ENCODE results near the gene SLC9A9. TPM values are rescaled to one million over a fixed set of nuclear protein-coding genes. Genes with fewer than 3 reads are reported as not detected.

SLC9A9 gene
- total and polyA plus RNA-seq, 2 donors from 2014 or later, result 3.7 to 16.5 TPM

DNA sequence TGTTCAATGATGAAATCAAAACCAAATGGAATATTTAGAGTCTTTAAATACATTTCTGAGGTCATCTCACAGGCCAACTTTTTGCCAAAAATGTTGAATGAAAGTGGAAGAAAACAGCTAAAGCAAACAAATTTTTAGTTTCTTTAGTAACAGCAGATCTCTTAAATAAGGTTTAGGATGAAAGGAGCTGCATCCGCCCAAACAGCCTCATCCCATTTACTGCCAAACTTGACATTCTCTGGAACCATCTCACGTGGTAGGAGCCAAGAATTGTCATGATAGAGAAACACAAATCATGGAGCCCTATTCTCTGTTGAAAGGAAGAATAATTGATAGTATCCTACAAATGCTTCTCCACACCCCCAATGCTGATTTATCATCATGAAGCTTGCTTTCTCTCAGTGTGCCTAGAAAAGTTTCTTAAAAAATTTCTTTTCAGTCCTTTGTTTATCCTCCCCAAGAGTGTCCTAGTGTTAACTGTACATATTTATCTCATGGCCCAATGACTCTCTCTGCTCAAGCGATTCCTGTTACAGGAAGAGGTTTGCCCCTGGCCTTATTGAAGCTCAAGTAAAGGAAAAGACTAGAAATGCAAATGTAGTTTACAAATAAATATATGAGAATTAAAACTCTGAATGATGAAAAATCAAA is 23.4 kb downstream of the SLC9A9 start:
- TF ChIP-seq, protein P1, sequence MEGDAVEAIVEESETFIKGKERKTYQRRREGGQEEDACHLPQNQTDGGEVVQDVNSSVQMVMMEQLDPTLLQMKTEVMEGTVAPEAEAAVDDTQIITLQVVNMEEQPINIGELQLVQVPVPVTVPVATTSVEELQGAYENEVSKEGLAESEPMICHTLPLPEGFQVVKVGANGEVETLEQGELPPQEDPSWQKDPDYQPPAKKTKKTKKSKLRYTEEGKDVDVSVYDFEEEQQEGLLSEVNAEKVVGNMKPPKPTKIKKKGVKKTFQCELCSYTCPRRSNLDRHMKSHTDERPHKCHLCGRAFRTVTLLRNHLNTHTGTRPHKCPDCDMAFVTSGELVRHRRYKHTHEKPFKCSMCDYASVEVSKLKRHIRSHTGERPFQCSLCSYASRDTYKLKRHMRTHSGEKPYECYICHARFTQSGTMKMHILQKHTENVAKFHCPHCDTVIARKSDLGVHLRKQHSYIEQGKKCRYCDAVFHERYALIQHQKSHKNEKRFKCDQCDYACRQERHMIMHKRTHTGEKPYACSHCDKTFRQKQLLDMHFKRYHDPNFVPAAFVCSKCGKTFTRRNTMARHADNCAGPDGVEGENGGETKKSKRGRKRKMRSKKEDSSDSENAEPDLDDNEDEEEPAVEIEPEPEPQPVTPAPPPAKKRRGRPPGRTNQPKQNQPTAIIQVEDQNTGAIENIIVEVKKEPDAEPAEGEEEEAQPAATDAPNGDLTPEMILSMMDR (IDR thresholded peaks at IDR 0.05; ENCODE audit: borderline replicate concordance, extremely low read depth, insufficient read depth), result no peak
- Histone ChIP-seq H3K4me3 (ENCODE audit: low read length in 3 of 3) (no peak overlapping the region), H3K27ac (ENCODE audit: low read depth in 2 of 2, low read length in 2 of 2) (no peak overlapping the region), H3K27me3 (ENCODE audit: control insufficient read depth, insufficient read depth, low read length) (no peaks in the 10 kb centered on the region), H3K9ac (ENCODE audit: low read length in 3 of 3) (no peak overlapping the region), H3K4me1 (ENCODE audit: control insufficient read depth in 2 of 3, insufficient read depth in 2 of 3, low read depth in 1 of 3, low read length in 3 of 3) (no peaks in the 10 kb centered on the region), H3K9me3 (ENCODE audit: control insufficient read depth in 2 of 3, insufficient read depth in 1 of 3, low read length in 3 of 3) (no peaks in the 10 kb centered on the region), H3K36me3 (ENCODE audit: control insufficient read depth in 2 of 3, insufficient read depth in 3 of 3, low read length in 3 of 3) (no peaks in the 10 kb centered on the region)
- DNase-seq (no peak), FAIRE-seq (no peak)
- intact Hi-C loops (cut with DNase I), result no loop called here

DNA sequence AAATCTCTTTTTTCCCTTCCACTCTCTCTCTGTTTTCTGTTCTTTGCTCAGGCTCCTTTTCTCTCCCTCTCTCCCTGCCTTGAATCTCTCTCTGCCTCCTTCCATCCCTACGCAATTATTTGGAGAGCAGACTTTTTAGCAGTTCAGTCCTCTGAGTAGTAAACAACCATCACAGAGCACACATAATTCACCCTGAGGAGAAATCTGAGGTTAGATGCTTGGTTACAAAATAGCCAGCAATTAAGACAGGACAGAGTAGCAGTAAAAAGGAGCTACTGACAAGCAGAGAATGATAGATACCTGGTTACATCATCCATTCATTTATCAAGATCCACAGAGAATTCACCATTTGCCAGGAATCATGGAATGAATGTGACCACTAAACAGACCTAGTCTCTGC is 25.5 kb downstream of the SLC9A9 start:
- intact Hi-C loops (cut with DNase I), result no loop called here
- no peaks in the 10 kb centered on the region for H3K9me3 ChIP-seq (ENCODE audit: control insufficient read depth in 2 of 3, insufficient read depth in 1 of 3, low read length in 3 of 3)
- TF ChIP-seq, protein P1 (IDR thresholded peaks at IDR 0.05; ENCODE audit: borderline replicate concordance, extremely low read depth, insufficient read depth), result no peak
- FAIRE-seq (no peak), DNase-seq (no peak)
- no peak overlapping the region for H3K4me3 ChIP-seq (ENCODE audit: low read length in 3 of 3)
- H3K27ac ChIP-seq (ENCODE audit: low read depth in 2 of 2, low read length in 2 of 2), result no peak overlapping the region
- H3K4me1 ChIP-seq (ENCODE audit: control insufficient read depth in 2 of 3, insufficient read depth in 2 of 3, low read depth in 1 of 3, low read length in 3 of 3), result no peaks in the 10 kb centered on the region
- no peaks in the 10 kb centered on the region for H3K36me3 ChIP-seq (ENCODE audit: control insufficient read depth in 2 of 3, insufficient read depth in 3 of 3, low read length in 3 of 3)
- no peaks in the 10 kb centered on the region for H3K27me3 ChIP-seq (ENCODE audit: control insufficient read depth, insufficient read depth, low read length)
- H3K9ac ChIP-seq (ENCODE audit: low read length in 3 of 3), result no peak overlapping the region

DNA sequence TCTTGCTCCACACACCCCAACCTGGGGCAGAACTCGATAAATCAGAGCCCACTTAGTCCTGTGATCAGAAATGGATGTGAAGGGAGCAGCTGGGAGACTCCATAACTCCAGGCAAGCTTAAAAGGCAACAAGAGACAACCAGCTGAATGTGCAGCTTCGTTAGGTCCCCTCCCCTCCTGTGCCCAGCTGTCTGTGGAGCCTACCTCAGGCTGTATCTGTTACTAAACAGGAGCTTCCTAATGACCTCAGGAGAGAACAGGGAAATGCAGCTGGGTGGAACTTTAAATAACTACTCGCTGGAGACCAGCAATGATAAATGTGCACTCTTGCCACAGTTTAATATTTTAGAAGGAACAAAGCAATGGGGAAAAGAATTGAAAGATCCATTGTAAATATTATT is 25.9 kb downstream of the SLC9A9 start:
- Histone ChIP-seq H3K9ac (ENCODE audit: low read length in 3 of 3) (no peak overlapping the region), H3K27ac (ENCODE audit: low read depth in 2 of 2, low read length in 2 of 2) (no peak overlapping the region), H3K4me3 (ENCODE audit: low read length in 3 of 3) (no peak overlapping the region), H3K36me3 (ENCODE audit: control insufficient read depth in 2 of 3, insufficient read depth in 3 of 3, low read length in 3 of 3) (no peaks in the 10 kb centered on the region), H3K27me3 (ENCODE audit: control insufficient read depth, insufficient read depth, low read length) (no peaks in the 10 kb centered on the region), H3K9me3 (ENCODE audit: control insufficient read depth in 2 of 3, insufficient read depth in 1 of 3, low read length in 3 of 3) (no peaks in the 10 kb centered on the region), H3K4me1 (ENCODE audit: control insufficient read depth in 2 of 3, insufficient read depth in 2 of 3, low read depth in 1 of 3, low read length in 3 of 3) (no peaks in the 10 kb centered on the region)
- intact Hi-C loops (cut with DNase I), result no loop called here
- TF ChIP-seq, protein P1 (IDR thresholded peaks at IDR 0.05; ENCODE audit: borderline replicate concordance, extremely low read depth, insufficient read depth), result no peak
- DNase-seq (peak in 3 of 5 donors; percentile 18 to 41 (median 31)), FAIRE-seq (no peak)

DNA sequence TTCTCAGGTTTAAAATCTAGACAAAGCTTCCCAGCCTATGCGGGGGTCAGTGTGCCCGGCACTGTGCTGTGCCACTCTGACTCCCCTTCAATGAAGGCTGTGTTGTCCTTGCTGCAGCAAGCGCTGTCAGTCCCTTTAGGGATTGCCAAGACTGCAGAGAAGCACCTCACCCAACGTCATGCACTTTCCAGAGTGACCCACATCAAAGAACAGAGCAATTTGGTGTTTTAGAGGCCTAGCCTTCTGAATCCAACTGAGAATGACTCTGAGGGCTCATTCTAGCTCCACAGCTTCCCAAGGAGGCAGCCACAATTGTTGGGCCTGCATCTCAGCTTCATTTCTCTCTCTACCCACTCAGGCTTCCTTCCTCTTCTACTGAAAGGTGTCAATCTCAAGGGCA is 26.4 kb downstream of the SLC9A9 start:
- TF ChIP-seq, protein P1 (IDR thresholded peaks at IDR 0.05; ENCODE audit: borderline replicate concordance, extremely low read depth, insufficient read depth), result no peak
- H3K27me3 ChIP-seq (ENCODE audit: control insufficient read depth, insufficient read depth, low read length), result no peaks in the 10 kb centered on the region
- FAIRE-seq (no peak), DNase-seq (no peak)
- no peaks in the 10 kb centered on the region for H3K4me1 ChIP-seq (ENCODE audit: control insufficient read depth in 2 of 3, insufficient read depth in 2 of 3, low read depth in 1 of 3, low read length in 3 of 3)
- no peak overlapping the region for H3K9ac ChIP-seq (ENCODE audit: low read length in 3 of 3)
- intact Hi-C loops (cut with DNase I), result no loop called here
- no peaks in the 10 kb centered on the region for H3K9me3 ChIP-seq (ENCODE audit: control insufficient read depth in 2 of 3, insufficient read depth in 1 of 3, low read length in 3 of 3)
- no peak overlapping the region for H3K27ac ChIP-seq (ENCODE audit: low read depth in 2 of 2, low read length in 2 of 2)
- H3K4me3 ChIP-seq (ENCODE audit: low read length in 3 of 3), result no peak overlapping the region
- no peaks in the 10 kb centered on the region for H3K36me3 ChIP-seq (ENCODE audit: control insufficient read depth in 2 of 3, insufficient read depth in 3 of 3, low read length in 3 of 3)
